Neural progenitor cell (in vitro differentiated cells): ENCODE measurements around the gene MPV17L. TPM values are rescaled to one million over a fixed set of nuclear protein-coding genes. Genes with fewer than 3 reads are reported as not detected.
"Not testable (repeated sequence)": the region's sequence is repeated elsewhere in the genome, so short reads cannot be mapped to it uniquely, and the experiment has no call there.

Experiments used
- DNase-seq: peaks from one replicate; pipeline ENCODE4 v3.0.0-alpha.2; 2016; ENCODE audit warnings: low spot score
- H2AFZ ChIP-seq: fragments of 200-600 bp; sonication (generic); replicated peaks from 2 replicates; pipeline ENCODE4 v1.6.1; 2016; ENCODE audit warnings: antibody characterized with exemption
- H3F3A ChIP-seq: fragments of 200-600 bp; sonication (generic); 2 replicates; pipeline ENCODE4 v1.6.1; 2016; ENCODE audit warnings: antibody characterized with exemption, low read depth
- H3K27ac ChIP-seq: fragments of 200-600 bp; sonication (generic); 2 replicates; pipeline ENCODE4 v1.5.1; 2016; ENCODE audit warnings: mild to moderate bottlenecking
- H3K27me3 ChIP-seq: fragments of 200-600 bp; sonication (generic); 2 replicates; pipeline ENCODE4 v1.6.1; 2016; ENCODE audit warnings: mild to moderate bottlenecking, moderate library complexity
- H3K36me3 ChIP-seq: fragments of 200-600 bp; sonication (generic); 2 replicates; pipeline ENCODE4 v1.5.1; 2016
- H3K4me1 ChIP-seq: fragments of 200-600 bp; sonication (generic); 2 replicates; pipeline ENCODE4 v1.6.1; 2016; ENCODE audit warnings: mixed run types
- H3K4me2 ChIP-seq: fragments of 200-600 bp; sonication (generic); 2 replicates; pipeline ENCODE4 v1.6.1; 2016
- H3K4me3 ChIP-seq: fragments of 200-600 bp; sonication (generic); 2 replicates; pipeline ENCODE4 v1.5.1; 2016
- H3K79me2 ChIP-seq: fragments of 200-600 bp; sonication (generic); 2 replicates; pipeline ENCODE4 v1.6.1; 2016; ENCODE audit warnings: low read depth
- H3K9ac ChIP-seq: fragments of 200-600 bp; sonication (generic); 2 replicates; pipeline ENCODE4 v1.6.1; 2016
- H3K9me3 ChIP-seq: fragments of 200-600 bp; sonication (generic); 2 replicates; pipeline ENCODE4 v1.5.1; 2016; ENCODE audit warnings: low read depth
- H4K20me1 ChIP-seq: fragments of 200-600 bp; sonication (generic); 2 replicates; pipeline ENCODE4 v1.6.1; 2016; ENCODE audit warnings: low read depth
- H3K27ac Mint-ChIP-seq: 3 replicates; pipeline ENCODE4 v1.8.0; 2021; ENCODE audit warnings: mixed read lengths
- H3K27me3 Mint-ChIP-seq: 2 replicates; pipeline ENCODE4 v1.8.0; 2022; ENCODE audit warnings: low read depth, mild to moderate bottlenecking, inconsistent platforms, moderate library complexity, mixed read lengths; ENCODE audit not compliant: insufficient read depth
- H3K36me3 Mint-ChIP-seq: 3 replicates; pipeline ENCODE4 v1.8.0; 2021; ENCODE audit warnings: mixed read lengths
- H3K4me1 Mint-ChIP-seq: 3 replicates; pipeline ENCODE4 v1.8.0; 2021; ENCODE audit warnings: mixed read lengths
- H3K4me3 Mint-ChIP-seq: 3 replicates; pipeline ENCODE4 v1.8.0; 2021; ENCODE audit warnings: mild to moderate bottlenecking, moderate library complexity, mixed read lengths
- H3K9me3 Mint-ChIP-seq: 3 replicates; pipeline ENCODE4 v1.8.0; 2020; ENCODE audit warnings: mixed read lengths
- CTCF ChIP-seq: fragments of 200-600 bp; sonication (generic); IDR thresholded peaks from 2 replicates; pipeline ENCODE4 v1.5.1; 2017; ENCODE audit warnings: antibody characterized with exemption, mild to moderate bottlenecking
- EZH2 ChIP-seq: fragments of 200-600 bp; sonication (generic); IDR thresholded peaks from 2 replicates; pipeline ENCODE4 v1.6.1; 2017; ENCODE audit warnings: antibody characterized with exemption, mild to moderate bottlenecking, moderate library complexity
- EZH2phosphoT487 ChIP-seq: fragments of 200-600 bp; sonication (generic); IDR thresholded peaks from 2 replicates; pipeline ENCODE4 v1.6.1; 2017; ENCODE audit warnings: antibody characterized with exemption
- total RNA-seq: library from RNA; depleted of rRNA; stranded (reverse); fragments of >200 nt; gene quantifications from 2 replicates; pipeline ENCODE4 v1.2.3, GENCODE V29; 2015; ENCODE audit warnings: low replicate concordance

MPV17L gene
- total RNA-seq, 1 donor from 2014 or later = 0.30 TPM

- H3K27me3 ChIP-seq = no peaks in the 10 kb centered on the region
- H3F3A ChIP-seq = no peaks in the 10 kb centered on the region
- H3K79me2 ChIP-seq = no peaks in the 10 kb centered on the region
- no peaks in the 10 kb centered on the region for H3K36me3 Mint-ChIP-seq
- H3K27me3 Mint-ChIP-seq = no peaks in the 10 kb centered on the region
- H3K27ac ChIP-seq = no peak overlapping the region
- no peak overlapping the region for H3K4me3 ChIP-seq
- no peaks in the 10 kb centered on the region for H3K4me1 ChIP-seq
- H3K4me3 Mint-ChIP-seq = no peak overlapping the region
- H3K36me3 ChIP-seq = no peaks in the 10 kb centered on the region
- no peaks in the 10 kb centered on the region for H3K9me3 ChIP-seq
- peaks cover 3% of the 10 kb centered on the region for H3K4me1 Mint-ChIP-seq
- no peak overlapping the region for H2AFZ ChIP-seq
- no peak overlapping the region for H3K4me2 ChIP-seq
- H3K9ac ChIP-seq = no peak overlapping the region
- TF ChIP-seq CTCF = peak; percentile 57
- no peak for TF ChIP-seq EZH2
- no peaks in the 10 kb centered on the region for H3K9me3 Mint-ChIP-seq
- peak; percentile 45 for DNase-seq
- no peaks in the 10 kb centered on the region for H4K20me1 ChIP-seq
- H3K27ac Mint-ChIP-seq = no peak overlapping the region
Observed at GRCh38 chr16:15427648-15428239, 32.2 kb downstream of the MPV17L start.

GRCh38 chr16:15430884-15431283, 35.3 kb downstream of the MPV17L start:
- not testable (repeated sequence) for H3K36me3 ChIP-seq, H3K9me3 Mint-ChIP-seq

GRCh38 chr16:15434079-15434424, 38.5 kb downstream of the MPV17L start:
- Histone ChIP-seq H3K9ac (no peak overlapping the region), H3K27me3 (peaks cover 15% of the 10 kb centered on the region), H2AFZ (peak overlapping the region; percentile 85), H3K4me2 (peak overlapping the region; percentile 86), H3K27ac (no peak overlapping the region), H3K9me3 (no peaks in the 10 kb centered on the region), H3K4me3 (peak overlapping the region; percentile 76), H3K4me1 (no peaks in the 10 kb centered on the region), H3F3A (peaks cover 17% of the 10 kb centered on the region), H3K79me2 (peaks cover 42% of the 10 kb centered on the region), H3K36me3 (no peaks in the 10 kb centered on the region), H4K20me1 (peaks cover 29% of the 10 kb centered on the region)
- Mint-ChIP-seq H3K36me3 (no peaks in the 10 kb centered on the region), H3K4me1 (peaks cover 15% of the 10 kb centered on the region), H3K4me3 (peak overlapping the region; percentile 91), H3K27ac (no peak overlapping the region), H3K9me3 (no peaks in the 10 kb centered on the region), H3K27me3 (peaks cover 7% of the 10 kb centered on the region)
- DNase-seq = no peak
- no peak for TF ChIP-seq CTCF
- no peak for TF ChIP-seq EZH2
- no peak for TF ChIP-seq EZH2phosphoT487

More at GRCh38 chr16:15430884-15431283, 35.3 kb downstream of the MPV17L start:
- H3K27me3 ChIP-seq, H2AFZ ChIP-seq, H3K4me2 ChIP-seq, DNase-seq, H3K27ac ChIP-seq, H3K4me3 ChIP-seq, H3K36me3 Mint-ChIP-seq, H3K4me1 ChIP-seq, H3K27ac Mint-ChIP-seq, H3K9me3 ChIP-seq, H3K79me2 ChIP-seq, H3K9ac ChIP-seq, H3K4me3 Mint-ChIP-seq, H3K27me3 Mint-ChIP-seq, H4K20me1 ChIP-seq: not testable (repeated sequence)
- peaks cover 17% of the 10 kb centered on the region for H3F3A ChIP-seq
- peaks cover 16% of the 10 kb centered on the region for H3K4me1 Mint-ChIP-seq

- Mint-ChIP-seq H3K27ac (no peak within 1 kb of the TSS), H3K36me3 (no peaks in the 10 kb centered on the region), H3K9me3 (no peaks in the 10 kb centered on the region), H3K27me3 (peaks cover 7% of the 10 kb centered on the region), H3K4me3 (peak within 1 kb of the TSS; percentile 91), H3K4me1 (peaks cover 15% of the 10 kb centered on the region)
- Histone ChIP-seq H3K4me2 (peak within 1 kb of the TSS; percentile 86), H2AFZ (peak within 1 kb of the TSS; percentile 85), H3K27ac (no peak within 1 kb of the TSS), H3K36me3 (no peaks in the 10 kb centered on the region), H4K20me1 (peaks cover 35% of the 10 kb centered on the region), H3K9ac (peak within 1 kb of the TSS; percentile 22), H3K4me3 (peak within 1 kb of the TSS; percentile 76), H3K9me3 (no peaks in the 10 kb centered on the region), H3F3A (peaks cover 17% of the 10 kb centered on the region), H3K27me3 (peaks cover 15% of the 10 kb centered on the region), H3K4me1 (no peaks in the 10 kb centered on the region), H3K79me2 (peaks cover 47% of the 10 kb centered on the region)
- no peak for TF ChIP-seq CTCF
- TF ChIP-seq EZH2 = peak; percentile 21
- DNase-seq = peak; percentile 92
Observed at GRCh38 chr16:15434425-15435215, 39.1 kb downstream of the MPV17L start, which contains the start of gene BMERB1. Gene BMERB1 (plus strand): TSS chr16:15434588. CDS start chr16:15434654, 66 bp downstream.
